ENCODE results near the gene C2orf49.
A peak's percentile ranks its signal among the peaks of the same experiment; 100 is the strongest.

Gene C2orf49

DNA sequence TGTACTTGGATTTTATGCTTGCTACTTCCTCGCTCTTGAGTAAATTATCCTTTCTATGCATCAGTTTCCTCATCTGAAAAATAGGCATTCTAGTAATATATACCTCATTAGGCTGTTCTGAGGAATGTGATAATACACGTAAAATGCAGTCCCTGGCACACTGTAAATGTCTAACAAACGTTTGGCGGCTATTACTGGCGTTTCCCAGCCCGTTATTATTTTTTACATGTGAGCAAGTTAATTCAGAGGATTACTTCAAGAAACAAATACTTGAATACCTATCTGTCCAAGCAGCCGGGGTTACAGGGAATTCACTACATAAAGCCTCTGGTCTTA, 586 bp upstream of the C2orf49 start:
- Mint-ChIP-seq H3K4me1 (peaks cover 27% of the 10 kb centered on the region), H3K4me3 (peak overlapping the region; percentile 98 to 100 (median 98)), H3K27me3 (ENCODE audit: low read depth) (no peaks in the 10 kb centered on the region), H3K9me3 (no peaks in the 10 kb centered on the region), H3K36me3 (ENCODE audit: low read depth) (peaks cover 11% of the 10 kb centered on the region), H3K27ac (peak overlapping the region; percentile 100)
- TF ChIP-seq, protein P1, sequence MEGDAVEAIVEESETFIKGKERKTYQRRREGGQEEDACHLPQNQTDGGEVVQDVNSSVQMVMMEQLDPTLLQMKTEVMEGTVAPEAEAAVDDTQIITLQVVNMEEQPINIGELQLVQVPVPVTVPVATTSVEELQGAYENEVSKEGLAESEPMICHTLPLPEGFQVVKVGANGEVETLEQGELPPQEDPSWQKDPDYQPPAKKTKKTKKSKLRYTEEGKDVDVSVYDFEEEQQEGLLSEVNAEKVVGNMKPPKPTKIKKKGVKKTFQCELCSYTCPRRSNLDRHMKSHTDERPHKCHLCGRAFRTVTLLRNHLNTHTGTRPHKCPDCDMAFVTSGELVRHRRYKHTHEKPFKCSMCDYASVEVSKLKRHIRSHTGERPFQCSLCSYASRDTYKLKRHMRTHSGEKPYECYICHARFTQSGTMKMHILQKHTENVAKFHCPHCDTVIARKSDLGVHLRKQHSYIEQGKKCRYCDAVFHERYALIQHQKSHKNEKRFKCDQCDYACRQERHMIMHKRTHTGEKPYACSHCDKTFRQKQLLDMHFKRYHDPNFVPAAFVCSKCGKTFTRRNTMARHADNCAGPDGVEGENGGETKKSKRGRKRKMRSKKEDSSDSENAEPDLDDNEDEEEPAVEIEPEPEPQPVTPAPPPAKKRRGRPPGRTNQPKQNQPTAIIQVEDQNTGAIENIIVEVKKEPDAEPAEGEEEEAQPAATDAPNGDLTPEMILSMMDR (IDR thresholded peaks at IDR 0.05; ENCODE audit: unreplicated experiment in 3 of 3), result no peak

DNA sequence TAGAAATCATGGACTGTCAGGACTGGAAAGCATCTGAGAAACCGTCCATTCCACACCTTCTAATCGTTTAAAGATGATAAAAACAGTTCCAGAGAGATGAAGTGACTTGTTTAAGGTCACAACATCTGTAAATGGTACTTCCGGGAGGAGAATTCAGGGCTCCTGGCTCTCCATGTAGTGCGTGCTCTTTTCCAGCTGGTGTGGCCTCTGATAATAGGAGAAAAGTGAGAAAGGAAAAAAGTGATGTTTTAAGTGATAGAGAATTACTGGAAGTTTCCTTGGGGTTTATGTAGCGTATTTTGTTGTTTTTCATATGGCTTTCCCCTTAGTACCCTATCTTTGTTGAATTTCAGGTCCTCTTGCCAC, 663 bp downstream of the C2orf49 start:
- H3K27ac Mint-ChIP-seq, result peak overlapping the region; percentile 100
- TF ChIP-seq, protein P1 (IDR thresholded peaks at IDR 0.05; ENCODE audit: unreplicated experiment in 3 of 3), result no peak
- H3K36me3 Mint-ChIP-seq (ENCODE audit: low read depth), result peaks cover 18% of the 10 kb centered on the region
- H3K27me3 Mint-ChIP-seq (ENCODE audit: low read depth), result no peaks in the 10 kb centered on the region
- H3K4me3 Mint-ChIP-seq, result peak overlapping the region; percentile 98 to 100 (median 98)
- H3K9me3 Mint-ChIP-seq, result no peaks in the 10 kb centered on the region
- peaks cover 27% of the 10 kb centered on the region for H3K4me1 Mint-ChIP-seq

DNA sequence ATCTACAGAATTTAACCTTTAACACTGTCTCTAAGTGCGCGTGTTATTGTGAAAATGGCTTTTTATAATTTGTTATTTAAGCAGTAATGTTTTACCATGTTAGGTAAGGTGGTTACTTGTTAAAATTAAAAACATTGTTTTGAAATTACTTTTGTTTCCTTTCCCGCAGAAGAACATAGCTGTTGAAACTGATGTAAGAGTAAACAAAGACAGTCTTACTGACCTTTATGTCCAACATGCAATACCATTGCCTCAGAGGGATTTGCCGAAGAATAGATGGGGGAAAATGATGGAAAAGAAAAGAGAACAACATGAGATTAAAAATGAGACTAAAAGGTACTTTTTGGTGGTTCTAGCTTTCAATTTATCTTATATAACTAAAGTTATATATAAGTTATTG, 2.1 kb downstream of the C2orf49 start:
- Mint-ChIP-seq H3K4me1 (peaks cover 27% of the 10 kb centered on the region), H3K27ac (peak overlapping the region in 2 of 3 experiments; percentile 46 to 100), H3K27me3 (ENCODE audit: low read depth) (no peaks in the 10 kb centered on the region), H3K9me3 (no peaks in the 10 kb centered on the region), H3K36me3 (ENCODE audit: low read depth) (peaks cover 24% of the 10 kb centered on the region), H3K4me3 (peak overlapping the region; percentile 98 to 100 (median 98))
- TF ChIP-seq, protein P1 (IDR thresholded peaks at IDR 0.05; ENCODE audit: unreplicated experiment in 3 of 3), result no peak

DNA sequence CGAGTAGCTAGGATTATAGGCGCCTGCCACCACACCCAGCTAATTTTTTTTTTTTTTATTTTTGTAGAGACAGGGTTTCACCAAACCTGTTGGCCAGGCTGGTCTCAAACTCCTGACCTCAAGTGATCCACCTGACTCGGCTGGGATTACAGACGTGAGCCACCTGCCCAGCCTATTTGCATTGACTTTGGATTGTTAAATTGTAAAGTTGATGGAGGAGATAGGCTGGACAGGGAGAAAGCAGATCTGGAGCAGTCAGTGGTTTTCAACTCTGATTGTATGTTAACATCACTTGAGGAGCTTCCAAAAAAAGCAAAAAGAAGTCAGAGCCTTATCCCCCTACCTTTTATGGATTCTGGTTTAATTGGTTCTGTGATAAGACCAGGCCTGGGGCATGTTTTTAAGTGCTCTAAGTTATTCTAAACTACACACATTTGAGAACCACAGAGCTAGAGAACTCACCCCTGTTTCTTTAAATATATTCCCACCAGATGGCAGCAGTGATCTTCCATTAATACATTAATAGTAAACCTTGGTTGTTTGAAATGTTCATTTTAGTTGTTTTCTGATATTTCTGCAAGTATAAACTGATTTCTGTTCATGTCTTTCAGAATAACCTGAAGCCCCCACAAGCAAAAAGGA, 7.5 kb downstream of the C2orf49 start:
- no peaks in the 10 kb centered on the region for H3K9me3 Mint-ChIP-seq
- no peak overlapping the region for H3K27ac Mint-ChIP-seq
- H3K27me3 Mint-ChIP-seq (ENCODE audit: low read depth), result no peaks in the 10 kb centered on the region
- H3K4me3 Mint-ChIP-seq, result no peak overlapping the region
- no peaks in the 10 kb centered on the region for H3K4me1 Mint-ChIP-seq
- TF ChIP-seq, protein P1 (IDR thresholded peaks at IDR 0.05; ENCODE audit: unreplicated experiment in 3 of 3), result peak; percentile 41 to 58 (median 47)
- peaks cover 49% of the 10 kb centered on the region for H3K36me3 Mint-ChIP-seq (ENCODE audit: low read depth)

DNA sequence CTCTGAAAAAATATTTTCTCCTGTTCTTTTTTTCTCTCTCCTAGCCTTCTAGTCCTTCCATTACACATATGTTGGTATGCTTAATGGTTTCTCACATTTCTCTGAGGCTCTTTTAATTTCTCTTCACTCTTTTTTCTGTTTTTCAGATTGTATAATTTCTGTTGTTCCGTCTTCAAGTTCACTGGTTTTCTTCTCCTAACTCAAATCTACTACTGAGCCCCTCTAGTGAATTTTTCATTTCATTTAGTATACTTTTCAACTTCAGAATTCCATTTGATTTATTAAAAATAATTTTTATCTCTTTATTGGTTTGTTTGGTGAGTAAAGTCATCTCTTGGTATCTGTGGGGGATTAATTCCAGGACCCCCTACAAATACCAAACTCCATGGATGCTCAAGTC, 19.8 kb downstream of the C2orf49 start:
- no peaks in the 10 kb centered on the region for H3K27me3 Mint-ChIP-seq (ENCODE audit: low read depth)
- TF ChIP-seq, protein P1 (IDR thresholded peaks at IDR 0.05; ENCODE audit: unreplicated experiment in 3 of 3), result no peak

DNA sequence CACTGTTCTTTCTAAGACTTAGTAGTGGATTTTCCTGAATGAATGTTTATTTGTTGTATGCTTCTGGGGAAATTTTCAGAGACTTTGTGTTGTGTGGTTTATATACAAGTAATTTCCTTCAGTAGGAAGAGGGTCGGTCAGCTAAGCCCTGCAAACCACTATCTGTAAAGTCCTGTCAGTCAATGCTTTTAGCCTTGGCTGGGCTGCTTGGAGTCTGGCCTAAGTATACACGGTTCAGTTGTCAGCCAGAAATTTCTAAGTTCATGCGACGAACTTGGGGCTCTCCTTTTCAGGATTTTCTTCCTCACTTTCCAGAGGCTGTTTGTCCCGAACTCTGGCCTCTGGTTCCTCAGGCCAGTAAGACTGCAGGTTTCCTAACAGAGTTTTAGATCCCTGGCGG, 21.3 kb downstream of the C2orf49 start:
- TF ChIP-seq, protein P1 (IDR thresholded peaks at IDR 0.05; ENCODE audit: unreplicated experiment in 3 of 3), result no peak
- Mint-ChIP-seq H3K9me3 (peaks cover 7% of the 10 kb centered on the region), H3K27ac (no peak overlapping the region), H3K4me1 (peaks cover 4% of the 10 kb centered on the region), H3K4me3 (no peak overlapping the region), H3K27me3 (ENCODE audit: low read depth) (no peaks in the 10 kb centered on the region), H3K36me3 (ENCODE audit: low read depth) (peaks cover 72% of the 10 kb centered on the region)

More for the DNA sequence above, 19.8 kb downstream of the C2orf49 start:
- Mint-ChIP-seq H3K36me3 (ENCODE audit: low read depth) (peaks cover 77% of the 10 kb centered on the region), H3K4me1 (peaks cover 4% of the 10 kb centered on the region), H3K27ac (no peak overlapping the region), H3K4me3 (no peak overlapping the region), H3K9me3 (peaks cover 7% of the 10 kb centered on the region)
